A673 (cell line): Measurements from ENCODE around the gene IFRD1. TPM values are rescaled to one million over a fixed set of nuclear protein-coding genes. Genes with fewer than 3 reads are reported as not detected.

Source experiments
- BruUV-seq: library from RNA; stranded (reverse); fragments of 400-500 nt; replicated peaks from 2 replicates; lab custom pipeline; 2021; lab: Mats Ljungman, UMichigan
- CTCF ChIA-PET: fragments of 300-600 bp; sonication (Branson Sonifier 250); formaldehyde crosslinking; loops from one replicate; lab custom pipeline; 2022; ENCODE audit warnings: antibody characterized with exemption; lab: Charles Lee
- POLR2A ChIA-PET: fragments of 300-600 bp; sonication (Branson Sonifier 250); formaldehyde crosslinking; loops from one replicate; lab custom pipeline; 2022; ENCODE audit warnings: antibody characterized with exemption; ENCODE audit not compliant: low non-redundant PET; lab: Charles Lee
- DNase-seq: peaks from one replicate; pipeline ENCODE4 v3.0.0-alpha.2; 2015; ENCODE audit warnings: low spot score
- H3K27ac ChIP-seq: fragments of 200-600 bp; sonication (generic); 2 replicates; pipeline ENCODE4 v1.5.1; 2016; ENCODE audit warnings: mixed run types, low read depth, mild to moderate bottlenecking, mixed read lengths, antibody characterized with exemption, low read length; ENCODE audit not compliant: poor library complexity, severe bottlenecking
- H3K27me3 ChIP-seq: fragments of 200-600 bp; sonication (generic); replicated peaks from 2 replicates; pipeline ENCODE4 v1.6.1; 2017; ENCODE audit warnings: mixed run types, low read depth, mild to moderate bottlenecking, mixed read lengths, antibody characterized with exemption, low read length; ENCODE audit not compliant: insufficient read depth, poor library complexity
- H3K36me3 ChIP-seq: fragments of 200-600 bp; sonication (generic); 2 replicates; pipeline ENCODE4 v1.6.1; 2016; ENCODE audit warnings: mixed run types, mild to moderate bottlenecking, mixed read lengths, antibody characterized with exemption, low read length; ENCODE audit not compliant: insufficient read depth, poor library complexity, severe bottlenecking
- H3K4me1 ChIP-seq: fragments of 200-600 bp; sonication (generic); 2 replicates; pipeline ENCODE4 v1.6.1; 2017; ENCODE audit warnings: mixed run types, mild to moderate bottlenecking, mixed read lengths, antibody characterized with exemption, low read length; ENCODE audit not compliant: insufficient read depth, poor library complexity, severe bottlenecking
- H3K4me3 ChIP-seq: fragments of 200-600 bp; sonication (generic); 2 replicates; pipeline ENCODE4 v1.5.1; 2016; ENCODE audit warnings: low read depth, mixed run types, mild to moderate bottlenecking, mixed read lengths, low read length; ENCODE audit not compliant: poor library complexity, severe bottlenecking
- H3K9me3 ChIP-seq: fragments of 200-600 bp; sonication (generic); 2 replicates; pipeline ENCODE4 v1.6.1; 2016; ENCODE audit warnings: mixed run types, low read depth, mild to moderate bottlenecking, mixed read lengths, antibody characterized with exemption, low read length; ENCODE audit not compliant: poor library complexity, severe bottlenecking
- CTCF ChIP-seq: fragments of 300-800, 200-600 bp; sonication (generic); conservative IDR thresholded peaks from 2 replicates; pipeline ENCODE4 v1.5.1; 2017; ENCODE audit warnings: low read depth, mild to moderate bottlenecking, antibody characterized with exemption, low read length, moderate library complexity, mixed read lengths
- EZH2 ChIP-seq: fragments of 200-600 bp; sonication (generic); IDR thresholded peaks from 2 replicates; pipeline ENCODE4 v1.6.1; 2017; ENCODE audit warnings: borderline replicate concordance, low read depth, mild to moderate bottlenecking, mixed read lengths, antibody characterized with exemption, low read length; ENCODE audit not compliant: poor library complexity, severe bottlenecking
- intact Hi-C: fragments of 100-400 bp; cut with micrococcal nuclease; formaldehyde crosslinking; loops from one replicate; pipeline ENCODE4 v1.10.0; 2022; ENCODE audit not compliant: unreplicated experiment
- total RNA-seq: library from RNA; stranded (reverse); gene quantifications from 2 replicates; pipeline ENCODE4 v1.2.3, GENCODE V29; 2021

Gene IFRD1
- total RNA-seq, 1 experiment from 2014 or later: 79.9 TPM

- DNase-seq: no peak
- H3K9me3 ChIP-seq: no peaks in the 10 kb centered on the region
- intact Hi-C loops: no loop called here
- no TSS peak for BruUV-seq
- no peaks in the 10 kb centered on the region for H3K27me3 ChIP-seq
- H3K27ac ChIP-seq: no peak overlapping the region
- TF ChIP-seq EZH2: no peak
- no peak for TF ChIP-seq CTCF
- no peaks in the 10 kb centered on the region for H3K36me3 ChIP-seq
- POLR2A ChIA-PET: no interaction called here
- H3K4me3 ChIP-seq: no peak overlapping the region
- peaks cover 11% of the 10 kb centered on the region for H3K4me1 ChIP-seq
- CTCF ChIA-PET: no interaction called here
Observed at GRCh38 chr7:112481121-112481736, 31.0 kb downstream of the IFRD1 start.

- peak; percentile 16 for DNase-seq
- Histone ChIP-seq H3K27ac (no peak overlapping the region), H3K27me3 (no peaks in the 10 kb centered on the region), H3K4me3 (no peak overlapping the region), H3K9me3 (no peaks in the 10 kb centered on the region), H3K36me3 (no peaks in the 10 kb centered on the region), H3K4me1 (peaks cover 11% of the 10 kb centered on the region)
- ChIA-PET POLR2A (no interaction called here), CTCF (no interaction called here)
- intact Hi-C loops: no loop called here
- TF ChIP-seq EZH2 (no peak), CTCF (no peak)
- BruUV-seq: no TSS peak
Observed at GRCh38 chr7:112481833-112482670, 31.8 kb downstream of the IFRD1 start.

GRCh38 chr7:112484671-112485167, 34.5 kb downstream of the IFRD1 start:
- TF ChIP-seq EZH2: no peak
- no peak for TF ChIP-seq CTCF
- no peaks in the 10 kb centered on the region for H3K9me3 ChIP-seq
- H3K27me3 ChIP-seq: no peaks in the 10 kb centered on the region
- DNase-seq: peak; percentile 23
- ChIA-PET CTCF (no interaction called here), POLR2A (no interaction called here)
- H3K4me3 ChIP-seq: no peak overlapping the region
- H3K4me1 ChIP-seq: peaks cover 11% of the 10 kb centered on the region
- H3K27ac ChIP-seq: no peak overlapping the region
- no peaks in the 10 kb centered on the region for H3K36me3 ChIP-seq
- intact Hi-C loops: no loop called here
- no TSS peak for BruUV-seq
